ENCODE results near the gene ELMO3. TPM values are rescaled to one million over a fixed set of nuclear protein-coding genes. Genes with fewer than 3 reads are reported as not detected.

The ELMO3 gene
- total RNA-seq, 1 experiment from 2014 or later, result 45.8 TPM

DNA sequence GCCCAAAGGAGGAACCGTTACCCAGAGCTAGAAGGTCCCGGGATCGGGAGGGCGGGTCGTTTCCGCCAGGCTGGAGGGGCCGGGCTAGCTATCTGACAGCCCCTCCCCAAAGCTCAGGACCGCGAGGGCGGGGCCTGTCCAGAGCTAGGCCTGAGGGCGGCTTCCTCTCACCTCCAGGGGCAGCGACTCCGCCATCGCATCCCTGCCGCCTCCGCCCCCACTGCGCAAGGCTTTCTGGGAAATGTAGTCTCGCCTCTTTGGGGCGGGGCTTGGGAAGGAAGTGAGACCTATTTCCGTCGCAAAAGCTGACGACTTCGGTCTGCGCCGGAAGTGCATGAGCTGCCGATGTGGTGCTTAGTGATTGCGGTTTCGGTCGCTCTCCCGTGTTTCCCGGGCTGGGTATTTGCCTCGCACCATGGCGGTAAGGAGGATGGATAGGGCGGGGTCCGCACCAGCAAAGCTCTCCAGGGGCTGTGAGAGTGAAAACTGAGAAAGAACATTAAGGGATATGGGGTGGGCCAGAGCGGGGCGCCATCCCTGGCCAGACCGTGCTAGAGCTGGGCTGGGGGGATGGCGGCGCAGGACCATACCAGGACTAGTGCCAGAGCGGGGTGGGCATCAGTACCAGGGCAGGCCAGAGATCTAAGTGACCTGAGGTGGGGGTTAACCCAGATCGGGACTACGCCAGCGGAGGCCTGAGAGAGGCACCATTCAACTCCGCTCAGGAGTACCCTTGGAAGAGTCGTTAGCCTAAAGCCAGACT, 28.1 kb downstream of the ELMO3 start, which contains the start of gene TMEM208:
TSS of gene TMEM208 (plus strand) at position 327 of the 763 bp plus-strand sequence. CDS start at position 416, 89 bp downstream.
- H3K4me3 ChIP-seq (replicated peaks in 1 of 2; ENCODE audit: low read depth in 1 of 2, low read length in 2 of 2), result peak within 1 kb of the TSS; percentile 80 to 88
- H2AFZ ChIP-seq (ENCODE audit: low read depth, low read length, poor library complexity, severe bottlenecking), result no peak within 1 kb of the TSS
- H3K9ac ChIP-seq (ENCODE audit: low read length), result peak within 1 kb of the TSS; percentile 80
- peak within 1 kb of the TSS; percentile 88 for H3K4me2 ChIP-seq (ENCODE audit: low read length)
- peaks cover 18 to 35% of the 10 kb centered on the region in 2 experiments; a peak in 3 of 4 replicates for H3K36me3 ChIP-seq (ENCODE audit: control insufficient read depth in 1 of 2, insufficient read depth in 2 of 2, low read length in 2 of 2)
- H3K4me1 ChIP-seq (ENCODE audit: control insufficient read depth in 1 of 2, insufficient read depth in 2 of 2, low read length in 2 of 2), result peaks cover 6 to 18% of the 10 kb centered on the region in 2 experiments; a peak in 3 of 4 replicates
- ChIA-PET CTCF (interaction anchor here (0.7 to 2.5 kb wide), 8 partner anchors 9 to 266 kb away, joined by 3 to 10 read pairs (median 4); partner anchors contain the start of genes ATP6V0D1, CES3 and ELMO3), POLR2A (interaction anchor here (0.8 to 1.6 kb wide), 8 partner anchors 10 to 56 kb away, joined by 3 to 13 read pairs (median 3); partner anchors contain the start of genes FHOD1 and NOL3), RAD21 (ENCODE audit: low non-redundant PET in 1 of 2, low total read pairs in 2 of 2, uncharacterized antibody in 2 of 2, unreplicated experiment in 2 of 2) (interaction anchor here in 1 of 2 experiments (1.0 kb wide), 1 partner anchor 20 kb away, joined by 6 read pairs; the partner anchor contains the start of gene FHOD1)
- no peaks in the 10 kb centered on the region for H3K9me2 ChIP-seq (ENCODE audit: insufficient read depth)
- H3K27ac ChIP-seq (ENCODE audit: low read depth, low read length), result peak within 1 kb of the TSS; percentile 48
- no peaks in the 10 kb centered on the region for H4K20me1 ChIP-seq (ENCODE audit: insufficient read depth)
- ATAC-seq (peak; percentile 94), DNase-seq (ENCODE audit: low read depth, low spot score) (peak; percentile 95)
- peaks cover 18% of the 10 kb centered on the region for H3K79me2 ChIP-seq (ENCODE audit: insufficient read depth, low read length)
- H3K9me3 ChIP-seq (ENCODE audit: control insufficient read depth in 1 of 2, insufficient read depth in 1 of 2, low read depth in 1 of 2, low read length in 2 of 2), result no peaks in the 10 kb centered on the region
- TSS peak; percentile 50 for BruUV-seq (replicated peaks)
- no peaks in the 10 kb centered on the region for H3K27me3 ChIP-seq (ENCODE audit: insufficient read depth, low read length)
- intact Hi-C loops (cut with micrococcal nuclease), result no loop called here
- TF ChIP-seq EGR1 (IDR thresholded peaks at IDR 0.05; ENCODE audit: low read depth) (peak; percentile 96), POLR2A (IDR thresholded peaks at IDR 0.05; ENCODE audit: borderline replicate concordance, extremely low read depth, insufficient read depth, insufficient read length) (peak; percentile 66), CBX3 (IDR thresholded peaks at IDR 0.05; ENCODE audit: low read depth) (no peak; the same call in 1 of the 2 replicates), MAX (IDR thresholded peaks at IDR 0.05) (peak; percentile 89), SIN3A (IDR thresholded peaks at IDR 0.05; ENCODE audit: low read depth) (peak; percentile 78), RAD21 (IDR thresholded peaks at IDR 0.05; ENCODE audit: low read depth) (no peak), CEBPB (IDR thresholded peaks at IDR 0.05; ENCODE audit: low read depth) (no peak), POLR2AphosphoS5 (IDR thresholded peaks at IDR 0.05; ENCODE audit: low read depth, low read length) (peak; percentile 71), SP1 (IDR thresholded peaks at IDR 0.05; ENCODE audit: low read depth) (peak; percentile 97), ZFX (IDR thresholded peaks at IDR 0.05) (0 out of 2 replicates have a peak, but pooled peaks have one; percentile 30), EZH2 (IDR thresholded peaks at IDR 0.05) (no peak), ZNF274 (IDR thresholded peaks at IDR 0.05; ENCODE audit: low read depth, low read length) (no peak), SRF (IDR thresholded peaks at IDR 0.05; ENCODE audit: low read depth) (peak; percentile 99), CTCF (IDR thresholded peaks at IDR 0.05 in 2 of 3, conservative IDR thresholded peaks at IDR 0.05 in 1 of 3; ENCODE audit: borderline replicate concordance in 1 of 3, insufficient read depth in 1 of 3, low read depth in 2 of 3, low read length in 2 of 3) (peak in 2 of 3 experiments; percentile 5 to 46; a peak in 2 of 6 replicates), EZH2phosphoT487 (IDR thresholded peaks at IDR 0.05; ENCODE audit: borderline replicate concordance) (no peak), JUND (IDR thresholded peaks at IDR 0.05) (no peak), FOSL1 (IDR thresholded peaks at IDR 0.05; ENCODE audit: low read depth) (no peak), ELF1 (IDR thresholded peaks at IDR 0.05; ENCODE audit: borderline replicate concordance, low read depth) (peak; percentile 96; the same call in 1 of the 2 replicates), REST (IDR thresholded peaks at IDR 0.05; ENCODE audit: low read depth) (no peak), TCF7L2 (IDR thresholded peaks at IDR 0.05; ENCODE audit: borderline replicate concordance, extremely low read depth, insufficient read depth, insufficient read length) (no peak), YY1 (IDR thresholded peaks at IDR 0.05; ENCODE audit: extremely low read depth, insufficient replicate concordance, low read depth, low read length) (peak; percentile 90)
- TF ChIP-seq, protein P1, sequence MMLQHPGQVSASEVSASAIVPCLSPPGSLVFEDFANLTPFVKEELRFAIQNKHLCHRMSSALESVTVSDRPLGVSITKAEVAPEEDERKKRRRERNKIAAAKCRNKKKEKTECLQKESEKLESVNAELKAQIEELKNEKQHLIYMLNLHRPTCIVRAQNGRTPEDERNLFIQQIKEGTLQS (IDR thresholded peaks at IDR 0.05), result no peak

All from HCT116 (cell line).